DOHH2 (cell line): Measurements from ENCODE around the gene METTL22.

Experiments used
- H3F3A ChIP-seq: fragments of 200-600 bp; sonication (generic), shearing (Covaris generic); 2 replicates; pipeline ENCODE4 v1.6.0; 2016; ENCODE audit warnings: antibody characterized with exemption, mild to moderate bottlenecking; ENCODE audit not compliant: control insufficient read depth, insufficient read depth
- H3K27ac ChIP-seq: fragments of 200-600 bp; sonication (generic); 2 replicates; pipeline ENCODE4 v1.5.1; 2014; ENCODE audit warnings: low read depth, mild to moderate bottlenecking, low read length, moderate library complexity
- H3K27me3 ChIP-seq: fragments of 200-600 bp; sonication (generic); 2 replicates; pipeline ENCODE4 v1.6.1; 2014; ENCODE audit warnings: mild to moderate bottlenecking, low read length, mixed read lengths; ENCODE audit not compliant: control insufficient read depth
- H3K36me3 ChIP-seq: fragments of 200-600 bp; sonication (generic); 2 replicates; pipeline ENCODE4 v1.6.1; 2014; ENCODE audit warnings: mild to moderate bottlenecking, low read length, moderate library complexity, mixed read lengths; ENCODE audit not compliant: control insufficient read depth
- H3K4me1 ChIP-seq: fragments of 200-600 bp; sonication (generic); 2 replicates; pipeline ENCODE4 v1.6.1; 2014; ENCODE audit warnings: mild to moderate bottlenecking, low read length, mixed read lengths; ENCODE audit not compliant: control insufficient read depth
- H3K4me2 ChIP-seq: fragments of 200-600 bp; sonication (generic); 2 replicates; pipeline ENCODE4 v1.6.0; 2014; ENCODE audit warnings: mild to moderate bottlenecking, low read length, moderate library complexity
- H3K4me3 ChIP-seq: fragments of 200-600 bp; sonication (generic); 2 replicates; pipeline ENCODE4 v1.5.1; 2014; ENCODE audit warnings: mild to moderate bottlenecking, low read length, mixed read lengths
- H3K79me2 ChIP-seq: fragments of 200-600 bp; sonication (generic); 2 replicates; pipeline ENCODE4 v1.6.1; 2014; ENCODE audit warnings: mild to moderate bottlenecking, low read length, mixed read lengths; ENCODE audit not compliant: control insufficient read depth
- H3K9me2 ChIP-seq: fragments of 200-600 bp; sonication (generic); replicated peaks from 2 replicates; pipeline ENCODE4 v1.6.1; 2014; ENCODE audit warnings: mild to moderate bottlenecking, low read length, mixed read lengths; ENCODE audit not compliant: control insufficient read depth
- H3K9me3 ChIP-seq: fragments of 200-600 bp; sonication (generic); 2 replicates; pipeline ENCODE4 v1.6.1; 2014; ENCODE audit warnings: antibody characterized with exemption, low read length, mixed read lengths; ENCODE audit not compliant: control insufficient read depth, insufficient read depth
- H4K20me1 ChIP-seq: fragments of 200-600 bp; sonication (generic); 2 replicates; pipeline ENCODE4 v1.6.0; 2014; ENCODE audit warnings: low read depth, mild to moderate bottlenecking, antibody characterized with exemption, low read length, moderate library complexity; ENCODE audit not compliant: control insufficient read depth, insufficient read depth
- CTCF ChIP-seq: fragments of 200-600 bp; sonication (generic); IDR thresholded peaks from one replicate; pipeline ENCODE4 v1.5.1; 2014; ENCODE audit warnings: antibody characterized with exemption, mild to moderate bottlenecking, low read depth, low read length; ENCODE audit not compliant: poor library complexity, severe bottlenecking
- EZH2phosphoT487 ChIP-seq: fragments of 200-600 bp; sonication (generic); IDR thresholded peaks from 2 replicates; pipeline ENCODE4 v1.6.1; 2017; ENCODE audit warnings: borderline replicate concordance, mild to moderate bottlenecking, antibody characterized with exemption, low read length, moderate library complexity, mixed read lengths

Gene METTL22

GRCh38 chr16:8630255-8630953 is 8.9 kb downstream of the METTL22 start:
- no peaks in the 10 kb centered on the region for H3F3A ChIP-seq
- H3K4me1 ChIP-seq: no peaks in the 10 kb centered on the region
- H4K20me1 ChIP-seq: no peaks in the 10 kb centered on the region; the same call in 1 of the 2 replicates
- H3K4me3 ChIP-seq: no peak overlapping the region
- H3K9me2 ChIP-seq: no peaks in the 10 kb centered on the region
- peaks cover 6% of the 10 kb centered on the region for H3K79me2 ChIP-seq
- H3K9me3 ChIP-seq: no peaks in the 10 kb centered on the region
- no peaks in the 10 kb centered on the region for H3K27me3 ChIP-seq
- no peak for TF ChIP-seq CTCF
- no peak for TF ChIP-seq EZH2phosphoT487
- H3K27ac ChIP-seq: no peak overlapping the region
- peaks cover 87% of the 10 kb centered on the region for H3K36me3 ChIP-seq
- no peak overlapping the region for H3K4me2 ChIP-seq

GRCh38 chr16:8631373-8631772 is 9.9 kb downstream of the METTL22 start:
- H3K36me3 ChIP-seq: peaks cover 80% of the 10 kb centered on the region
- H3F3A ChIP-seq: no peaks in the 10 kb centered on the region
- H3K79me2 ChIP-seq: no peaks in the 10 kb centered on the region
- no peaks in the 10 kb centered on the region; the same call in 1 of the 2 replicates for H4K20me1 ChIP-seq
- no peak overlapping the region for H3K27ac ChIP-seq
- H3K9me2 ChIP-seq: no peaks in the 10 kb centered on the region
- H3K4me2 ChIP-seq: no peak overlapping the region
- TF ChIP-seq CTCF (no peak), EZH2phosphoT487 (no peak)
- no peaks in the 10 kb centered on the region for H3K4me1 ChIP-seq
- H3K4me3 ChIP-seq: no peak overlapping the region
- no peaks in the 10 kb centered on the region for H3K9me3 ChIP-seq
- no peaks in the 10 kb centered on the region for H3K27me3 ChIP-seq

GRCh38 chr16:8631818-8632465 is 10.4 kb downstream of the METTL22 start:
- Histone ChIP-seq H3K27ac (no peak overlapping the region), H3K4me1 (no peaks in the 10 kb centered on the region), H4K20me1 (no peaks in the 10 kb centered on the region; the same call in 1 of the 2 replicates), H3K9me3 (no peaks in the 10 kb centered on the region), H3F3A (no peaks in the 10 kb centered on the region), H3K4me3 (no peak overlapping the region), H3K27me3 (no peaks in the 10 kb centered on the region), H3K79me2 (no peaks in the 10 kb centered on the region), H3K9me2 (no peaks in the 10 kb centered on the region), H3K36me3 (peaks cover 84% of the 10 kb centered on the region), H3K4me2 (no peak overlapping the region)
- TF ChIP-seq EZH2phosphoT487 (no peak), CTCF (no peak)
